GM21360 (cell line): ENCODE measurements around the gene HACD4.
"Not testable (repeated sequence)": the region's sequence is repeated elsewhere in the genome, so short reads cannot be mapped to it uniquely, and the experiment has no call there.

Experiments
- ATAC-seq: cut with Tn5 transposase; IDR thresholded peaks from one replicate; pipeline ENCODE4 v1.9.1; 2021; ENCODE audit warnings: mild to moderate bottlenecking, moderate library complexity; ENCODE audit not compliant: unreplicated experiment

Gene HACD4

GRCh38 chr9:20973246-20973947, 58.0 kb downstream of the HACD4 start:
- not testable (repeated sequence) for ATAC-seq

- ATAC-seq: no peak
These were observed 58.8 kb downstream of the HACD4 start for GRCh38 chr9:20972684-20973083.

- no peak for ATAC-seq
These were observed 68.8 kb downstream of the HACD4 start for GRCh38 chr9:20962536-20963225.

GRCh38 chr9:20950707-20951106, 80.7 kb downstream of the HACD4 start:
- ATAC-seq: no peak
